Islet precursor cell (in vitro differentiated cells): ENCODE results near the gene TMEM175.
"Not testable (repeated sequence)": the region's sequence is repeated elsewhere in the genome, so short reads cannot be mapped to it uniquely, and the experiment has no call there.

Experiments used
- DNase-seq: peaks from one replicate; pipeline ENCODE4 v3.0.0-alpha.2; 2018

The TMEM175 gene

GRCh38 chr4:992297-993110 lies 60.2 kb downstream of the TMEM175 start:
- DNase-seq: no peak

DNA sequence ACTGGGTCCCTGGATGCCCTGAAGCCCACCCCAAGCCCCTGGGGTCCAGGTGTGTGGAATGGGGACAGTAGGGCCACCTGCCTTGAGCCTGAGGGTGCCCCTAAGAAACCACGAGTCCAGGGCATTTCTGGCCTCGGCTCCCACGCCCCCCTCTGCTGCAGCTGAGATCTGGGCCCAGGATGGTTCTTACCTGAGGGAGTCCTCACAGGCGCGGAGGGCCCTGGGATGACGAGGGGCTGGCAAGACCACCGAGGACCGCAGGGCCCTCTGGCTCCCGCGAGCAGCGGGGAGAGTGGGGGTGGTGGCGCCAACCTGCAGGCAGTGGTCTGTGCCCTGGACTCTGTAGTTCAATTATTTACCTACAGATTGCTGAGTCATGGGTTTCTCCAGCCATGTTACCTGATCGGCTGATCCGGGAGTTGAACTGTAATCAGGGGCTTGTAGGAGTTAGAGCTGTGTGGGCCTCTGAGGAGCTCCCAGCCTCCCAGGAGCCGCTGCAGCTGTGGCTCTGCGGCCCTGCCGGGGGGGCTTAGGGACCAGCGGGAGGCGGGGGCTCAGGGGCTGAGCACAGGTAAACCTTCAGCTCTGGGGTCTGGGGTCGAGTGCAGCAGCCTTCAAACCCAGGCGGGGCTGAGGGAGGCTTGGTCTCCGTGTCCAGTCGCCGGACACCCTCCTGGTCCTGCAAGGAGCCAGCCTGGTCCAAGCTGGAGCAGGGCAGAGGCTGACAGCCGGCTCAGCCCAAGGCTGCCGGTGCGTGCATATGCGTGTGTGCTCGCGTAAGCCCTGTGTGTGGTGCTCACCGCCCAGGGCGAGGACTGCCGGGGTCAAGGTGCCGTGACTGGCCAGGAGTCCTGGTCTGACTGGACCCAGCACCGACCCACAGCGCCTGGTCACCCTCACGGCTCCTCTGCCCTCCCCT lies 61.1 kb downstream of the TMEM175 start, which contains the start of gene SLC26A1:
Gene SLC26A1, minus strand, starts transcription at position 294 of the 919 bp plus-strand sequence. CDS start 1,701 bp downstream, outside the sequence.
- DNase-seq: no peak

- no peak for DNase-seq
Measured at GRCh38 chr4:995311-996026, 63.2 kb downstream of the TMEM175 start.

- DNase-seq: no peak
Measured at GRCh38 chr4:996030-996996, 64.1 kb downstream of the TMEM175 start.

DNA sequence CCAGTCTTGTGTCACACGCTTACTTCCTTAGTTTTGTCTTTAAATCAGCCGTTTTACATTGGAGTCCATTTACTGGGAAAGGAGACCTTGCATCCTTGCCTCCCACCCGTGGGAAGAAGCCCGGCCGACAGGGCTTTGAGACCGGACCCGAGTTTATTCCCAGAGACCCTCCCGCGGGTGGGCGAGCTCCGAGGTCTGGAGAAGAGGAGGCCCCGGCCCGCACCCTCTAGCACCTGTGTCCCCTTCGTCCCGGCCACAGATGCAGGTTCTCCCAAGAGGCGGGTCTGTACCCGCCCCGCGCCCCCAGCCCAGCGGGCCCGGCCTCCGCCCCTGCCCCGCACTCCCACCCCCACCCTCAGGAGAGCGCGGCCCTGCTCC lies 64.7 kb downstream of the TMEM175 start:
- no peak for DNase-seq

GRCh38 chr4:997375-998071 lies 65.3 kb downstream of the TMEM175 start:
- no peak for DNase-seq

- DNase-seq: no peak
Measured at GRCh38 chr4:998096-998691, 65.9 kb downstream of the TMEM175 start.

DNA sequence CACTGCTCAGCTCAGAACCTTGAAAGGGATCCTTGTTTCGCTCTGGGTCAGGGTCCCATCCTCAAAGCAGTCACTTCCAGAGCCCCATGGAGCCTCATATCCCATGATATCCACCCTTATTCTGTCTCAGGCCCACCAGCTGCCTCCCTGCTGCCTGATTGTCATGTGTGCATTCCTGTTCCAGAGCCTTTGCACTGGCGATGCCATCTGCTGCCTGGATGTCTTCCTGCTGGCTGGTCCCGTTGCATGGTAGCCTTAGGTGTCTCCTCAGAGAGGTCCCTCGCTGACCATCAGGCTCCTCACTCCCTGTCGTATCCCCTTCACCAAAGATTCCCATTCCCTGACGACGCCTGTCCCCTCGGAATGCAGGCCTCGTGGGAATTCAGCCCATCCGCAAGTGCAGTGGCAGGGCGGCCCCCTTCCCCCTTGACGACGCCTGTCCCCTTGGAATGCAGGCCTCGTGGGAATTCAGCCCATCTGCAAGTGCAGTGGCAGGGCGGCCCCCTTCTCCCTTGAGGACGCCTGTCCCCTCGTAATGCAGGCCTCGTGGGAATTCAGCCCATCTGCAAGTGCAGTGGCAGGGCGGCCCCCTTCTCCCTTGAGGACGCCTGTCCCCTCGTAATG lies 67.1 kb downstream of the TMEM175 start:
- DNase-seq: not testable (repeated sequence)

- no peak for DNase-seq
Measured at GRCh38 chr4:999882-1000425, 67.7 kb downstream of the TMEM175 start.

DNA sequence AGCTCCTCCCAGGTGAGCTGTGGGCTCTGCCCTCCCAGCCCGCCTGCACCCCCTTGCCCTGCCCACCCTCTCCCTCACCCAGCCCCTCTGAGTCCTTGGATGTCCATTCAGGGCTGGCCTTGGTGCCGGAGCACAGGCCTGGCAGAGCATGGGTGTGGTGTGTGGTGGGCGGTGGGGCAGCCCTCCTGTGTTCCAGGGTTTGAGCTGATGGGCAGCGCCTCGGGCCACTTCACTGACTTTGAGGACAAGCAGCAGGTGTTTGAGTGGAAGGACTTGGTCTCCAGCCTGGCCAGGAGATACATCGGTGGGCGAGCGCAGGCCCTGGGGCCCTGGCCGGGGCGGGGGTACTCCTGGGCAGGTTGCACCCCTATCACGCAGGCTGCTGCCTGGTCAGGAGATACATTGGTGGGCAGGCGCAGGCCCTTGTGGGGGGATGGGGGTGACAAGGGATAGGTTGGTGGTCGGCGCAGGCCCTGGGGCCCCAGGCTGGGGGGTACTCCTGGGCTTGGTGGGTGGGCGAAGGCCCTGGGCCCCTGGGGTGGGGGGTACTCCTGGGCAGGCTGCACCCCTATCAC lies 68.5 kb downstream of the TMEM175 start:
- no peak for DNase-seq

- DNase-seq: no peak
Measured at GRCh38 chr4:1001561-1002130, 69.4 kb downstream of the TMEM175 start.

DNA sequence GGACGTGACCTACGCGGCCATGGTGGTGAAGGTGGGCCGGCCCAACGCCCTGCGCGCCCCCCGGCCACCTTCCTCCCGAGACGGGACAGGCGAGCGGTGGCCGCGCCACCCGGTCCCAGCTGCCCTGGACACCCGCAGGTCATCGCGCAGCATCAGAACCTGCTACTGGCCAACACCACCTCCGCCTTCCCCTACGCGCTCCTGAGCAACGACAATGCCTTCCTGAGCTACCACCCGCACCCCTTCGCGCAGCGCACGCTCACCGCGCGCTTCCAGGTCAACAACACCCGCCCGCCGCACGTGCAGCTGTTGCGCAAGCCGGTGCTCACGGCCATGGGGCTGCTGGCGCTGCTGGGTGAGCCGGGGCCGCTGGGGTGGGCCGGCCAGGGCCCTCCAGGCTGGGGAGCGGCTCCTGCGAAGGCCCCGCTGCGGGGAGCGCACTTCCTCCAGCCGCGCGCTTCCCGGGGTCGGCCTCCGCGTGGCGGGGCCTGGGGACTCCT lies 69.9 kb downstream of the TMEM175 start:
- no peak for DNase-seq

DNA sequence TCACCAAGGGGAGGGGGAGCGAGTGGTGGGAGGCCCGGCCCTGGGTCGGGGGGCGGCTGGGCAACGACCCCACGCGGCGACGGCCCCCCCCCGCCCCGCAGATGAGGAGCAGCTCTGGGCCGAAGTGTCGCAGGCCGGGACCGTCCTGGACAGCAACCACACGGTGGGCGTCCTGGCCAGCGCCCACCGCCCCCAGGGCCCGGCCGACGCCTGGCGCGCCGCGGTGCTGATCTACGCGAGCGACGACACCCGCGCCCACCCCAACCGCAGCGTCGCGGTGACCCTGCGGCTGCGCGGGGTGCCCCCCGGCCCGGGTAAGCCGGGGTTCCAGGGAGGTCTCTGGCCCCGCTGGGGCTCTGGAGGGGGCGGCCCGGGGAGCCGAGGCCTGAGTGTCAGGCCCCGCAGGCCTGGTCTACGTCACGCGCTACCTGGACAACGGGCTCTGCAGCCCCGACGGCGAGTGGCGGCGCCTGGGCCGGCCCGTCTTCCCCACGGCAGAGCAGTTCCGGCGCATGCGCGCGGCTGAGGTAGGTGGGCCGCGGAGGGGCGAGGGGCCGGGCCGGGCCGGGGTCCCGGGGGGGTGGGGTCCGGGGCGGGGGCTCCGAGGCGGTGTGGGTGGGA lies 70.5 kb downstream of the TMEM175 start:
- DNase-seq: no peak

- no peak for DNase-seq
Measured at GRCh38 chr4:1003271-1004070, 71.2 kb downstream of the TMEM175 start.

DNA sequence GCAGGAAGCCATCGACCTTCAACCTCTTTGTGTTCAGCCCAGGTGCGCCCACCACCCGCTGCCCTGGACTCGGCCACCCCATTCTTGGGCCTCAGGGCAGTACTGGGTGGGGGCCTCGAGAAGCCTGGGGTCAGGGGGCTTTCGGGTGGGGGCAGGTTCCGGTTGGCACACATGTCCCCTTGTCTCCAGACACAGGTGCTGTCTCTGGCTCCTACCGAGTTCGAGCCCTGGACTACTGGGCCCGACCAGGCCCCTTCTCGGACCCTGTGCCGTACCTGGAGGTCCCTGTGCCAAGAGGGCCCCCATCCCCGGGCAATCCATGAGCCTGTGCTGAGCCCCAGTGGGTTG lies 71.8 kb downstream of the TMEM175 start:
- DNase-seq: no peak

DNA sequence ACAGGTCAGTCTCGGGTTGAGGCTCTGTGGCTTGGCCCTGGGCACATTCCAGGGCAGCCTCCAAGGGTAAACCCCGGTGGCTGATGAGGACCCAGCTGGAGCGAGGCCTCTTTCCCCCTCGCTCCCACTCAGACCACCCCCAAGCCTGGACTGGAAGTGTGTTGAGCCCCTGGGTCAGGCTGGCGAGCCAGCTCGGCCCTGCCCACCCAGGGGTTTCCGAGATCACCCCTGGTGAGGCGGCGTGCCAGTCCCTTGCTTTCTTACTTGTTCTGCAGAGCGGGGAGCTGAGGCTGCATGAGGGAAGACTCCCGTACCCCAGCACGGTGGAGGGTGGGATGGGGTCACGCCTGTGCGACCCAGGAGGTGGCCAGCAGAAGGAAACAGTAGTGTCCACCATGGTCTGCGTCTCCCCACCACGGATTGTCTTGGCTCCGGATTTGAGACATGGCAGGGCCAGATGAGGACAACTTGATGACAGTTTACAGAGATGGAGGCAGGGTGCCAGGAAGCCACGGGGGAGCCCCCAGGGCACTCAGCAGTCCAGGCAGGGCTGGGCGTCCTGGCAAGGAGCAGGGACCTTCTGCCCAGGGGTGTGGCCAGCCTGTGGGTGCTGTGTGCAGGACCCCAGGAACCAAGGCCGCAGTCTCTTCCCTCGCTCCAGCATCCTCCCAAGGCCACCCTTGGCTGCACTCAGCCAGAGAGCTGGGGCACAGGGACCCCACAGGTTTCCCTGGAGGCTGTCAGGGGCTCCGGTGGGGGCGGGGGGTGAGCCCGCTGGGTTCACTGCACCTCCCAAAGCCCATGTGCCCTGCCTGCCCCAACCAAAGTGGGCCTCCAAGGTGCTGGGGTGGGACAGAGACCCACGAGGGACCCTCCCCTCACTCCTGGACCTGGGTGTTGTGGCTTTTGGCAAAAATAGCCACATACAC lies 72.6 kb downstream of the TMEM175 start:
- DNase-seq: no peak

- no peak for DNase-seq
Measured at GRCh38 chr4:1006856-1007255, 74.6 kb downstream of the TMEM175 start.
